Ramos (cell line): Measurements from ENCODE around the gene RBBP6.
"Not testable (repeated sequence)": the region's sequence is repeated elsewhere in the genome, so short reads cannot be mapped to it uniquely, and the experiment has no call there.

ENCODE experiments used
- in situ Hi-C: fragments of 300-500 bp; cut with MboI; formaldehyde crosslinking; loops from one replicate; pipeline ENCODE4 v1.14.3; 2022; ENCODE audit warnings: low sequenced_read_pairs; ENCODE audit not compliant: unreplicated experiment

The RBBP6 gene

GRCh38 chr16:24544640-24545039 lies 5.3 kb downstream of the RBBP6 start:
- in situ Hi-C loops, result loop anchor here (25.0 kb wide), 1 partner anchor 493 kb away; no protein-coding TSS in a partner anchor

- in situ Hi-C loops, result no loop called here
Measured at GRCh38 chr16:24550295-24550694, 10.9 kb downstream of the RBBP6 start.

GRCh38 chr16:24552705-24553246 lies 13.4 kb downstream of the RBBP6 start:
- in situ Hi-C loops, result no loop called here

GRCh38 chr16:24553983-24554382 lies 14.6 kb downstream of the RBBP6 start:
- in situ Hi-C loops, result no loop called here

- in situ Hi-C loops, result no loop called here
Measured at GRCh38 chr16:24555346-24555872, 16.0 kb downstream of the RBBP6 start.

GRCh38 chr16:24562811-24563210 lies 23.4 kb downstream of the RBBP6 start:
- in situ Hi-C loops, result no loop called here

- in situ Hi-C loops, result no loop called here
Measured at GRCh38 chr16:24568392-24568791, 29.0 kb downstream of the RBBP6 start.

GRCh38 chr16:24571096-24571495 lies 31.7 kb downstream of the RBBP6 start:
- in situ Hi-C loops, result no loop called here

GRCh38 chr16:24572069-24572468 lies 32.7 kb downstream of the RBBP6 start:
- in situ Hi-C loops, result no loop called here

GRCh38 chr16:24573141-24573540 lies 33.8 kb downstream of the RBBP6 start:
- in situ Hi-C loops, result no loop called here

GRCh38 chr16:24574515-24575485 lies 35.4 kb downstream of the RBBP6 start:
- in situ Hi-C loops, result not testable (repeated sequence)

GRCh38 chr16:24575791-24576190 lies 36.4 kb downstream of the RBBP6 start:
- in situ Hi-C loops, result not testable (repeated sequence)

- in situ Hi-C loops, result no loop called here
Measured at GRCh38 chr16:24577167-24577566, 37.8 kb downstream of the RBBP6 start.

- in situ Hi-C loops, result loop anchor here (10.0 kb wide), 1 partner anchor 56 kb away; no protein-coding TSS in a partner anchor
Measured at GRCh38 chr16:24580665-24581064, 41.3 kb downstream of the RBBP6 start.

- in situ Hi-C loops, result loop anchor here (10.0 kb wide), 1 partner anchor 59 kb away; no protein-coding TSS in a partner anchor
Measured at GRCh38 chr16:24583494-24583893, 44.1 kb downstream of the RBBP6 start.

- in situ Hi-C loops, result loop anchor here (10.0 kb wide), 1 partner anchor 65 kb away; no protein-coding TSS in a partner anchor
Measured at GRCh38 chr16:24589997-24590396, 50.6 kb downstream of the RBBP6 start.

GRCh38 chr16:24598777-24599437 lies 59.5 kb downstream of the RBBP6 start:
- in situ Hi-C loops, result no loop called here

- in situ Hi-C loops, result no loop called here
Measured at GRCh38 chr16:24609417-24609739, 70.0 kb downstream of the RBBP6 start.

GRCh38 chr16:24609740-24610415 lies 70.5 kb downstream of the RBBP6 start:
- in situ Hi-C loops, result no loop called here

- in situ Hi-C loops, result no loop called here
Measured at GRCh38 chr16:24610416-24610755, 71.0 kb downstream of the RBBP6 start.
